A673 (cell line): ENCODE data around the gene FAM32A. TPM values are rescaled to one million over a fixed set of nuclear protein-coding genes. Genes with fewer than 3 reads are reported as not detected.

Source experiments
- BruUV-seq: library from RNA; stranded (reverse); fragments of 400-500 nt; replicated peaks from 2 replicates; lab custom pipeline; 2021; lab: Mats Ljungman, UMichigan
- CTCF ChIA-PET: fragments of 300-600 bp; sonication (Branson Sonifier 250); formaldehyde crosslinking; loops from one replicate; lab custom pipeline; 2022; ENCODE audit warnings: antibody characterized with exemption; lab: Charles Lee
- POLR2A ChIA-PET: fragments of 300-600 bp; sonication (Branson Sonifier 250); formaldehyde crosslinking; loops from one replicate; lab custom pipeline; 2022; ENCODE audit warnings: antibody characterized with exemption; ENCODE audit not compliant: low non-redundant PET; lab: Charles Lee
- DNase-seq: peaks from one replicate; pipeline ENCODE4 v3.0.0-alpha.2; 2015; ENCODE audit warnings: low spot score
- H3K27ac ChIP-seq: fragments of 200-600 bp; sonication (generic); 2 replicates; pipeline ENCODE4 v1.5.1; 2016; ENCODE audit warnings: mixed run types, low read depth, mild to moderate bottlenecking, mixed read lengths, antibody characterized with exemption, low read length; ENCODE audit not compliant: poor library complexity, severe bottlenecking
- H3K27me3 ChIP-seq: fragments of 200-600 bp; sonication (generic); replicated peaks from 2 replicates; pipeline ENCODE4 v1.6.1; 2017; ENCODE audit warnings: mixed run types, low read depth, mild to moderate bottlenecking, mixed read lengths, antibody characterized with exemption, low read length; ENCODE audit not compliant: insufficient read depth, poor library complexity
- H3K36me3 ChIP-seq: fragments of 200-600 bp; sonication (generic); 2 replicates; pipeline ENCODE4 v1.6.1; 2016; ENCODE audit warnings: mixed run types, mild to moderate bottlenecking, mixed read lengths, antibody characterized with exemption, low read length; ENCODE audit not compliant: insufficient read depth, poor library complexity, severe bottlenecking
- H3K4me1 ChIP-seq: fragments of 200-600 bp; sonication (generic); 2 replicates; pipeline ENCODE4 v1.6.1; 2017; ENCODE audit warnings: mixed run types, mild to moderate bottlenecking, mixed read lengths, antibody characterized with exemption, low read length; ENCODE audit not compliant: insufficient read depth, poor library complexity, severe bottlenecking
- H3K4me3 ChIP-seq: fragments of 200-600 bp; sonication (generic); 2 replicates; pipeline ENCODE4 v1.5.1; 2016; ENCODE audit warnings: low read depth, mixed run types, mild to moderate bottlenecking, mixed read lengths, low read length; ENCODE audit not compliant: poor library complexity, severe bottlenecking
- H3K9me3 ChIP-seq: fragments of 200-600 bp; sonication (generic); 2 replicates; pipeline ENCODE4 v1.6.1; 2016; ENCODE audit warnings: mixed run types, low read depth, mild to moderate bottlenecking, mixed read lengths, antibody characterized with exemption, low read length; ENCODE audit not compliant: poor library complexity, severe bottlenecking
- EZH2 ChIP-seq: fragments of 200-600 bp; sonication (generic); IDR thresholded peaks from 2 replicates; pipeline ENCODE4 v1.6.1; 2017; ENCODE audit warnings: borderline replicate concordance, low read depth, mild to moderate bottlenecking, mixed read lengths, antibody characterized with exemption, low read length; ENCODE audit not compliant: poor library complexity, severe bottlenecking
- intact Hi-C: fragments of 100-400 bp; cut with micrococcal nuclease; formaldehyde crosslinking; loops from one replicate; pipeline ENCODE4 v1.10.0; 2022; ENCODE audit not compliant: unreplicated experiment
- total RNA-seq: library from RNA; stranded (reverse); gene quantifications from 2 replicates; pipeline ENCODE4 v1.2.3, GENCODE V29; 2021
- TF ChIP-seq, protein P1 (sequence below): fragments of 300-800, 200-600 bp; sonication (generic); conservative IDR thresholded peaks from 2 replicates; pipeline ENCODE4 v1.5.1; 2017; ENCODE audit warnings: low read depth, mild to moderate bottlenecking, antibody characterized with exemption, low read length, moderate library complexity, mixed read lengths

Gene FAM32A
- total RNA-seq, 1 experiment from 2014 or later, result 93.2 TPM

- BruUV-seq, result no TSS peak
- no peaks in the 10 kb centered on the region for H3K4me1 ChIP-seq
Observed at GRCh38 chr19:16143399-16144215, 41.6 kb upstream of the FAM32A start, which contains the start of gene HSH2D. Gene HSH2D (plus strand): TSS chr19:16143685. CDS start chr19:16148751, 5,066 bp downstream.

DNA sequence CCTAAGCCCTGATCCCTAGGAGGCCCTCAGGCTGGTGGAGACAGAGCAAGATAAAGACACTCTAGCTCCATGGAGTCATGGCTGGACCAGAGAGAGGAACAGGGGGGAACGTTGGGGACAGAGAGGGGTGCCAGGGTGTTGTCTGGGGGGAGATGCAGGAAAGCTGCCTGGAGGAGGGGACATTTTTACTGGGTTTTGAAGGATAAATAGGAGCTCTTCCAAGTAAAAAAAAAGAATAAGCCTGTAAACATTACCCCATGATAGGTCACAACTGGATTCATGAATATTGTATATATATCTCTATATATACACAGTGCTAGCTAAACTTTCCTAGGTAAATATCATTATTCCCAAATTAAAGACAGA lies 41.0 kb upstream of the FAM32A start:
- H3K36me3 ChIP-seq, result no peaks in the 10 kb centered on the region
- CTCF ChIA-PET, result interaction anchor here (0.6 kb wide), 1 partner anchor 233 kb away, joined by 3 read pairs; no protein-coding TSS in a partner anchor
- H3K9me3 ChIP-seq, result no peaks in the 10 kb centered on the region
- no peak for DNase-seq
- no TSS peak for BruUV-seq
- TF ChIP-seq, protein P1, sequence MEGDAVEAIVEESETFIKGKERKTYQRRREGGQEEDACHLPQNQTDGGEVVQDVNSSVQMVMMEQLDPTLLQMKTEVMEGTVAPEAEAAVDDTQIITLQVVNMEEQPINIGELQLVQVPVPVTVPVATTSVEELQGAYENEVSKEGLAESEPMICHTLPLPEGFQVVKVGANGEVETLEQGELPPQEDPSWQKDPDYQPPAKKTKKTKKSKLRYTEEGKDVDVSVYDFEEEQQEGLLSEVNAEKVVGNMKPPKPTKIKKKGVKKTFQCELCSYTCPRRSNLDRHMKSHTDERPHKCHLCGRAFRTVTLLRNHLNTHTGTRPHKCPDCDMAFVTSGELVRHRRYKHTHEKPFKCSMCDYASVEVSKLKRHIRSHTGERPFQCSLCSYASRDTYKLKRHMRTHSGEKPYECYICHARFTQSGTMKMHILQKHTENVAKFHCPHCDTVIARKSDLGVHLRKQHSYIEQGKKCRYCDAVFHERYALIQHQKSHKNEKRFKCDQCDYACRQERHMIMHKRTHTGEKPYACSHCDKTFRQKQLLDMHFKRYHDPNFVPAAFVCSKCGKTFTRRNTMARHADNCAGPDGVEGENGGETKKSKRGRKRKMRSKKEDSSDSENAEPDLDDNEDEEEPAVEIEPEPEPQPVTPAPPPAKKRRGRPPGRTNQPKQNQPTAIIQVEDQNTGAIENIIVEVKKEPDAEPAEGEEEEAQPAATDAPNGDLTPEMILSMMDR, result no peak
- TF ChIP-seq EZH2, result no peak
- no peak overlapping the region for H3K27ac ChIP-seq
- intact Hi-C loops, result no loop called here
- no peak overlapping the region for H3K4me3 ChIP-seq
- no peaks in the 10 kb centered on the region for H3K27me3 ChIP-seq
- POLR2A ChIA-PET, result no interaction called here
- H3K4me1 ChIP-seq, result no peaks in the 10 kb centered on the region

More at GRCh38 chr19:16143399-16144215, 41.6 kb upstream of the FAM32A start, which contains the start of gene HSH2D:
- H3K27ac ChIP-seq, result no peak within 1 kb of the TSS
- no peak for DNase-seq
- H3K4me3 ChIP-seq, result no peak within 1 kb of the TSS
- H3K9me3 ChIP-seq, result no peaks in the 10 kb centered on the region
- POLR2A ChIA-PET, result no interaction called here
- intact Hi-C loops, result no loop called here
- no peaks in the 10 kb centered on the region for H3K36me3 ChIP-seq
- TF ChIP-seq, protein P1, result no peak
- no peak for TF ChIP-seq EZH2
- no peaks in the 10 kb centered on the region for H3K27me3 ChIP-seq
- CTCF ChIA-PET, result interaction anchor here (0.6 kb wide), 1 partner anchor 234 kb away, joined by 3 read pairs; no protein-coding TSS in a partner anchor

DNA sequence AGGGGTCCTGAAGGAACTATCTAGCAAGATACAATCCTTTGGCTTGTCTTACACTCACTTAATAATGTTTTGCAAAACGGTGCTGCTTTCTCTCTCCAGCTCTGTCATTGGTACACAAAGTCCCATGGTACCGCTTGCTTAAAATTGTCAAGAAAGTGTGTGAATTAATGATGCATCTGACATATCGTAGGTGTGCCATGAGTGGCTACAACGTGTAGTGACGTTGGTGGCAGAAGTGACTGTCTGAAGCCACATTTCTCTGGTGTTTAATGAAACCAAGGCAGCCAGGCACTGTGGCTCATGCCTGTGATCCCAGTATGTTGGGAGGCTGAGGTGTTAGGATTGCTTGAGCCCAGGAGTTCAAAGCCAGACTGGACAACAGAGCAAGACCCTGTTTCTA lies 39.1 kb upstream of the FAM32A start:
- POLR2A ChIA-PET, result no interaction called here
- CTCF ChIA-PET, result no interaction called here
- H3K27ac ChIP-seq, result no peak overlapping the region
- intact Hi-C loops, result no loop called here
- no peak for TF ChIP-seq EZH2
- TF ChIP-seq, protein P1, result no peak
- no peaks in the 10 kb centered on the region for H3K9me3 ChIP-seq
- DNase-seq, result no peak
- no peaks in the 10 kb centered on the region for H3K27me3 ChIP-seq
- H3K36me3 ChIP-seq, result no peaks in the 10 kb centered on the region
- no peaks in the 10 kb centered on the region for H3K4me1 ChIP-seq
- H3K4me3 ChIP-seq, result no peak overlapping the region
- BruUV-seq, result no TSS peak
